ENCODE measurements around the gene CELA2B. TPM values are rescaled to one million over a fixed set of nuclear protein-coding genes. Genes with fewer than 3 reads are reported as not detected.

CELA2B gene
- total and polyA plus RNA-seq, 2 of the 8 experiments (the other 6 are each of a cell fraction or from before 2014, with no cell fraction given): not detected

GRCh38 chr1:15531003-15531402 lies 55.1 kb downstream of the CELA2B start:
- no peak overlapping the region for H3K4ac ChIP-seq (replicated peaks; ENCODE audit: insufficient read length, low read depth, low read length)
- no peak overlapping the region for H3K9ac ChIP-seq (replicated peaks in 1 of 4; ENCODE audit: extremely low read depth in 1 of 4, low read depth in 3 of 4, low read length in 3 of 4)
- no peak overlapping the region for H2BK20ac ChIP-seq (ENCODE audit: low read length)
- DNase-seq (ENCODE audit: low read depth in 1 of 2, low spot score in 2 of 2) (no peak), FAIRE-seq (no peak)
- H3K79me2 ChIP-seq (ENCODE audit: control insufficient read depth in 1 of 2, insufficient read depth in 2 of 2, low read length in 2 of 2): peaks cover 0 to 24% of the 10 kb centered on the region in 2 experiments; a peak in 2 of 4 replicates
- no peaks in the 10 kb centered on the region for H3K9me3 ChIP-seq (ENCODE audit: insufficient read depth in 2 of 2, low read depth in 1 of 2, low read length in 1 of 2)
- H4K8ac ChIP-seq (ENCODE audit: extremely low read depth, insufficient read depth, low read length): no peak overlapping the region
- no peak overlapping the region for H3K56ac ChIP-seq (replicated peaks; ENCODE audit: insufficient read length, low read depth, low read length)
- H3K18ac ChIP-seq (ENCODE audit: extremely low read depth, low read length): no peak overlapping the region
- no peak overlapping the region for H2AK5ac ChIP-seq (ENCODE audit: low read depth, low read length)
- H3K27me3 ChIP-seq (replicated peaks in 1 of 4; ENCODE audit: control insufficient read depth in 3 of 4, extremely low read depth in 1 of 4, insufficient read depth in 3 of 4, low read length in 3 of 4): no peaks in the 10 kb centered on the region
- ChIA-PET POLR2A (ENCODE audit: partially characterized antibody) (interaction anchor here (0.6 kb wide), 1 partner anchor 15 kb away, joined by 4 read pairs; no protein-coding TSS in a partner anchor), CTCF (ENCODE audit: partially characterized antibody) (no interaction called here)
- H4K91ac ChIP-seq (replicated peaks; ENCODE audit: insufficient read length, low read length): no peak overlapping the region
- peaks cover 0 to 1% of the 10 kb centered on the region in 2 experiments for H4K20me1 ChIP-seq (replicated peaks in 1 of 2; ENCODE audit: control insufficient read depth in 1 of 2, insufficient read depth in 2 of 2, low read length in 2 of 2)
- no peak overlapping the region for H2BK15ac ChIP-seq (ENCODE audit: low read length)
- no peak overlapping the region for H2BK5ac ChIP-seq (ENCODE audit: low read depth, low read length)
- no peak overlapping the region for H4K5ac ChIP-seq (ENCODE audit: insufficient read length, low read depth, low read length)
- no peaks in the 10 kb centered on the region; a peak in 2 of 7 replicates for H3K4me1 ChIP-seq (replicated peaks in 1 of 4; ENCODE audit: control insufficient read depth in 3 of 4, insufficient read depth in 4 of 4, low read length in 3 of 4)
- H2BK120ac ChIP-seq (replicated peaks; ENCODE audit: low read depth, low read length): no peak overlapping the region
- H3K23ac ChIP-seq (ENCODE audit: insufficient read length): no peak overlapping the region
- no peaks in the 10 kb centered on the region for H3K79me1 ChIP-seq (ENCODE audit: low read depth, low read length)
- peaks cover 0 to 34% (median 1%) of the 10 kb centered on the region in 4 experiments; a peak in 5 of 8 replicates for H3K36me3 ChIP-seq (ENCODE audit: control insufficient read depth in 2 of 4, insufficient read depth in 4 of 4, low read length in 3 of 4)
- no peak overlapping the region for H3K4me2 ChIP-seq (ENCODE audit: insufficient read depth in 1 of 2, low read depth in 2 of 2, low read length in 2 of 2)
- H3K4me3 ChIP-seq (ENCODE audit: extremely low read depth in 1 of 4, insufficient read depth in 2 of 4, low read depth in 3 of 4, low read length in 4 of 4): no peak overlapping the region
- H2BK12ac ChIP-seq (ENCODE audit: low read depth, low read length): no peak overlapping the region
- no peak overlapping the region for H2AFZ ChIP-seq (ENCODE audit: low read length)
- no peak overlapping the region for H3K27ac ChIP-seq (ENCODE audit: low read depth, low read length)
- no peak overlapping the region for H3K14ac ChIP-seq (ENCODE audit: insufficient read length)
- H3K23me2 ChIP-seq (ENCODE audit: low read depth, low read length): no peaks in the 10 kb centered on the region
- 94% methylated on average over 4 of the region's 4 CpGs; no CpG with 5 or more reads in 1 of the 2 experiments for WGBS, 2 experiments (ENCODE audit: extremely low coverage in 1 of 2, insufficient coverage in 1 of 2, insufficient read length in 1 of 2, insufficient replicate concordance in 2 of 2, low coverage in 1 of 2, low lambda C conversion rate in 2 of 2, missing lambda C conversion rate in 1 of 2)
- TF ChIP-seq EZH2 (IDR thresholded peaks at IDR 0.05; ENCODE audit: low read depth, low read length, severe bottlenecking) (no peak), POLR2AphosphoS5 (IDR thresholded peaks at IDR 0.05; ENCODE audit: low read depth, low read length) (no peak), POLR2A (IDR thresholded peaks at IDR 0.05; ENCODE audit: control extremely low read depth in 1 of 2, low read depth in 2 of 2, low read length in 2 of 2) (no peak), RNF2 (IDR thresholded peaks at IDR 0.05; ENCODE audit: borderline replicate concordance, low read depth, low read length, missing control alignments, poor library complexity, severe bottlenecking) (no peak), BRCA1 (IDR thresholded peaks at IDR 0.05; ENCODE audit: low read depth, low read length) (no peak), TAF7 (optimal IDR thresholded peaks at IDR 0.05; ENCODE audit: borderline replicate concordance, low read depth, low read length) (no peak), SIRT6 (IDR thresholded peaks at IDR 0.05; ENCODE audit: low read length) (no peak), BCL11A (IDR thresholded peaks at IDR 0.05; ENCODE audit: low read depth in 2 of 2, low read length in 2 of 2) (no peak), TEAD4 (IDR thresholded peaks at IDR 0.05; ENCODE audit: low read depth, low read length) (no peak), CBX5 (IDR thresholded peaks at IDR 0.05; ENCODE audit: low read depth, low read length) (no peak)

All from H1 (cell line).